Neural crest cell (in vitro differentiated cells): ENCODE data around the gene PDCD1. TPM values are rescaled to one million over a fixed set of nuclear protein-coding genes. Genes with fewer than 3 reads are reported as not detected.

Experiments
- DNase-seq: peaks from one replicate; pipeline ENCODE4 v3.0.0; 2021; ENCODE audit warnings: low read depth, mixed read lengths, low spot score
- H3K27ac Mint-ChIP-seq: one replicate; pipeline ENCODE4 v1.8.0; 2021; ENCODE audit warnings: mild to moderate bottlenecking, mixed read lengths; ENCODE audit not compliant: unreplicated experiment
- H3K27me3 Mint-ChIP-seq: 2 replicates; pipeline ENCODE4 v1.8.0; 2021; ENCODE audit warnings: low read depth, mild to moderate bottlenecking, mixed read lengths
- H3K36me3 Mint-ChIP-seq: 2 replicates; pipeline ENCODE4 v1.8.0; 2021; ENCODE audit warnings: low read depth, mild to moderate bottlenecking, mixed read lengths
- H3K4me1 Mint-ChIP-seq: 2 replicates; pipeline ENCODE4 v1.8.0; 2021; ENCODE audit warnings: mixed read lengths
- H3K4me3 Mint-ChIP-seq: one replicate; pipeline ENCODE4 v1.8.0; 2021; ENCODE audit warnings: mild to moderate bottlenecking, mixed read lengths
- H3K9me3 Mint-ChIP-seq: 2 replicates; pipeline ENCODE4 v1.8.0; 2021; ENCODE audit warnings: mixed read lengths
- CTCF ChIP-seq: fragments of 200-600 bp; sonication (generic); conservative IDR thresholded peaks from 2 replicates; pipeline ENCODE4 v1.5.0; 2021; ENCODE audit warnings: antibody characterized with exemption, mild to moderate bottlenecking
- total RNA-seq: library from RNA; stranded (reverse); gene quantifications from 2 replicates; pipeline ENCODE4 v1.2.1, GENCODE V29; 2021

Gene PDCD1
- total RNA-seq, 1 donor from 2014 or later, result not detected

GRCh38 chr2:241814643-241815476, 43.8 kb downstream of the PDCD1 start:
- no peaks in the 10 kb centered on the region for H3K4me1 Mint-ChIP-seq
- H3K27me3 Mint-ChIP-seq, result no peaks in the 10 kb centered on the region
- H3K36me3 Mint-ChIP-seq, result no peaks in the 10 kb centered on the region
- H3K9me3 Mint-ChIP-seq, result no peaks in the 10 kb centered on the region
- no peak for DNase-seq
- peak overlapping the region; percentile 50 for H3K27ac Mint-ChIP-seq
- H3K4me3 Mint-ChIP-seq, result no peak overlapping the region
- TF ChIP-seq CTCF, result no peak

GRCh38 chr2:241814393-241814642, 44.4 kb downstream of the PDCD1 start:
- no peaks in the 10 kb centered on the region for H3K36me3 Mint-ChIP-seq
- H3K27ac Mint-ChIP-seq, result no peak overlapping the region
- no peak for TF ChIP-seq CTCF
- H3K9me3 Mint-ChIP-seq, result no peaks in the 10 kb centered on the region
- H3K4me3 Mint-ChIP-seq, result no peak overlapping the region
- DNase-seq, result no peak
- H3K27me3 Mint-ChIP-seq, result no peaks in the 10 kb centered on the region
- peaks cover under 1% of the 10 kb centered on the region for H3K4me1 Mint-ChIP-seq

- Mint-ChIP-seq H3K36me3 (no peaks in the 10 kb centered on the region), H3K4me1 (peaks cover 6% of the 10 kb centered on the region), H3K4me3 (no peak overlapping the region), H3K27me3 (no peaks in the 10 kb centered on the region), H3K27ac (no peak overlapping the region), H3K9me3 (no peaks in the 10 kb centered on the region)
- DNase-seq, result no peak
- TF ChIP-seq CTCF, result no peak
Measured at GRCh38 chr2:241813644-241814392, 44.9 kb downstream of the PDCD1 start.

GRCh38 chr2:241812730-241813643, 45.7 kb downstream of the PDCD1 start:
- Mint-ChIP-seq H3K4me1 (peaks cover 14% of the 10 kb centered on the region), H3K36me3 (no peaks in the 10 kb centered on the region), H3K27ac (no peak overlapping the region), H3K9me3 (no peaks in the 10 kb centered on the region), H3K4me3 (no peak overlapping the region), H3K27me3 (no peaks in the 10 kb centered on the region)
- DNase-seq, result no peak
- no peak for TF ChIP-seq CTCF

GRCh38 chr2:241811952-241812729, 46.6 kb downstream of the PDCD1 start:
- no peaks in the 10 kb centered on the region for H3K36me3 Mint-ChIP-seq
- no peak for TF ChIP-seq CTCF
- H3K4me3 Mint-ChIP-seq, result no peak overlapping the region
- H3K27ac Mint-ChIP-seq, result no peak overlapping the region
- no peaks in the 10 kb centered on the region for H3K9me3 Mint-ChIP-seq
- H3K4me1 Mint-ChIP-seq, result peaks cover 15% of the 10 kb centered on the region
- H3K27me3 Mint-ChIP-seq, result no peaks in the 10 kb centered on the region
- DNase-seq, result no peak
